Neutrophil (primary cell): ENCODE results near the gene RMDN3.

Experiments used
- H3K27ac ChIP-seq: fragments of 200-600 bp; sonication (generic); 2 replicates; pipeline ENCODE4 v1.5.1; 2016; ENCODE audit warnings: mild to moderate bottlenecking, moderate library complexity
- H3K27me3 ChIP-seq: fragments of 200-600 bp; sonication (generic); 2 replicates; pipeline ENCODE4 v1.6.0; 2016; ENCODE audit warnings: mild to moderate bottlenecking
- H3K36me3 ChIP-seq: fragments of 200-600 bp; sonication (generic); 2 replicates; pipeline ENCODE4 v1.5.1; 2017
- H3K4me1 ChIP-seq, 2 experiments: fragments of 200-600 bp in 1 of 2; sonication (generic) in 1 of 2; 1 replicate in 1 of 2; 2 replicates in 1 of 2; pipeline versions ENCODE4 v1.5.1 to v1.6.1; 2013 to 2016; ENCODE audit warnings: low read depth in 1 of 2, low read length in 1 of 2, mild to moderate bottlenecking in 1 of 2, moderate library complexity in 1 of 2; ENCODE audit not compliant: control insufficient read depth in 1 of 2, insufficient read depth in 1 of 2
- H3K4me3 ChIP-seq, 2 experiments: fragments of 200-600 bp in 1 of 2; sonication (generic) in 1 of 2; 1 replicate in 1 of 2; 2 replicates in 1 of 2; pipeline ENCODE4 v1.5.1; 2013 to 2016; ENCODE audit warnings: low read depth in 1 of 2, low read length in 1 of 2, mild to moderate bottlenecking in 1 of 2, moderate library complexity in 1 of 2
- H3K9me3 ChIP-seq: fragments of 200-600 bp; sonication (generic); 2 replicates; pipeline ENCODE4 v1.5.1; 2016
- TF ChIP-seq, protein P1 (sequence below): fragments of 200-600 bp; sonication (generic); IDR thresholded peaks from 2 replicates; pipeline ENCODE4 v1.5.1; 2016; ENCODE audit warnings: antibody characterized with exemption

RMDN3 gene

DNA sequence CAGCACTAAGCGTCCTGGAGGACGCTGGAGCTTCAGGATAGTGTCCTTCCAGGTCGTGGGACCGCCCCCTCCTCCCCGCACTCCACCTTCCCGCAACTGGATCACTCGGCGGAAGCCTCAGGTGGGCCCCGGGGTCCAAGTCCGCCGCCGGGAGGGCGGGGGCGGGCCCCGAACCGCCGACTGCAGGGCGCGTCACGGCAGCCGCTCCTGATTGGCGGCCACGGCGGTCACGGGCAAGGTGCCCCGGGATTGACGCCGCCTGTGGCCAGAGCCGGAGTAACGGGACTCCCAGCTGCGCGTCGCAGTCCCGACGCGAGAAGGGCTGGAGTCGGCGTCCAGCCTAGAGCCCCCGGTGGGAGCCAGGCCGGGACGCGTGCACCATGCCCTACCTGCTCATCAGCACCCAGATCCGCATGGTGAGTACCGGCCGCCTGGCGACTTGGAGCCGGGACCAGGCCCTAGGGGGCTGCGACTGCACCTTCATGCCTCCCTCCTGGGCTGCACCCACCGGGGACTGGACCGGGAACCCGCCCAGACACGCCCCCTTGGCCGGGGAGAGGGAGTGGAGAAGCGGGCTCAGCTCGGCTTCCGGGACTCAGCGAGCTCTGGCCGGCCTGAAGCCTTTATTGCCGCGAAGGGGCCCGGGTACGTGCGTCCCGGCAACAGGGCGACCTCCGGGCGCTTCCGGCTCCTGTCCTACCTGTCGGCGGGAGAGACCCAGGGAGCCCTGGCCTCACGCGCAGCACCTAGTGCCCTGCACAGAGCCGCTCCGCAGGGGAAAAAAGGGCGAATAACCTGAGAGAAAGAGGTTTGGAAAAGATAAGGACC, 9.0 kb upstream of the RMDN3 start, which contains the start of gene GCHFR:
GCHFR (plus strand) TSS at position 268 of the 828 bp plus-strand sequence; CDS start at position 381, 113 bp downstream.
- TF ChIP-seq, protein P1, sequence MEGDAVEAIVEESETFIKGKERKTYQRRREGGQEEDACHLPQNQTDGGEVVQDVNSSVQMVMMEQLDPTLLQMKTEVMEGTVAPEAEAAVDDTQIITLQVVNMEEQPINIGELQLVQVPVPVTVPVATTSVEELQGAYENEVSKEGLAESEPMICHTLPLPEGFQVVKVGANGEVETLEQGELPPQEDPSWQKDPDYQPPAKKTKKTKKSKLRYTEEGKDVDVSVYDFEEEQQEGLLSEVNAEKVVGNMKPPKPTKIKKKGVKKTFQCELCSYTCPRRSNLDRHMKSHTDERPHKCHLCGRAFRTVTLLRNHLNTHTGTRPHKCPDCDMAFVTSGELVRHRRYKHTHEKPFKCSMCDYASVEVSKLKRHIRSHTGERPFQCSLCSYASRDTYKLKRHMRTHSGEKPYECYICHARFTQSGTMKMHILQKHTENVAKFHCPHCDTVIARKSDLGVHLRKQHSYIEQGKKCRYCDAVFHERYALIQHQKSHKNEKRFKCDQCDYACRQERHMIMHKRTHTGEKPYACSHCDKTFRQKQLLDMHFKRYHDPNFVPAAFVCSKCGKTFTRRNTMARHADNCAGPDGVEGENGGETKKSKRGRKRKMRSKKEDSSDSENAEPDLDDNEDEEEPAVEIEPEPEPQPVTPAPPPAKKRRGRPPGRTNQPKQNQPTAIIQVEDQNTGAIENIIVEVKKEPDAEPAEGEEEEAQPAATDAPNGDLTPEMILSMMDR = peak; percentile 67
- Histone ChIP-seq H3K4me1 (peaks cover 30 to 35% of the 10 kb centered on the region in 2 experiments), H3K9me3 (no peaks in the 10 kb centered on the region), H3K27ac (peak within 1 kb of the TSS; percentile 45), H3K36me3 (peaks cover 15% of the 10 kb centered on the region), H3K27me3 (no peaks in the 10 kb centered on the region), H3K4me3 (peak within 1 kb of the TSS; percentile 80 to 90)

- Histone ChIP-seq H3K4me1 (peaks cover 23 to 28% of the 10 kb centered on the region in 2 experiments), H3K27ac (peak overlapping the region; percentile 45)
These were observed 8.1 kb upstream of the RMDN3 start for GRCh38 chr15:40762919-40763800.

DNA sequence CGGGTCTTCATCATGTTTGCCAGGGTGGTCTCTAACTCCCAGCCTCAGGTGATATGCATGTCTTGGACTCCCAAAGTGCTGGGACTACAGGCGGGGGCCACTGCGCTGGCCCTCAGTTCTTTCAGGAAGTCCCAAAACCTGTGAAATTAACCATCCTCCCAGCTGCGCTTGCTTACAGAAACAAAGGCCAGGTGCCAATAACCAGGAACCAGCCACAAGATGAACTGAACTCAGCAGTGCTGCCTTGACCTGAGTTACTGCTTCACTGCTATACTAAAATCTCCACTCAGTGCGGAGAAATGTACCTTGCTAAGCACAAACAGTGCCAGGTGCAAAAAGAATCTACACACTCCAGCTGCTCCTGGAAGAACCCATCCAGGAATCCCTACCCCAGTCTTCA, 4.9 kb upstream of the RMDN3 start:
- Histone ChIP-seq H3K4me1 (peaks cover 25 to 29% of the 10 kb centered on the region in 2 experiments), H3K27ac (no peak overlapping the region), H3K9me3 (no peaks in the 10 kb centered on the region), H3K36me3 (no peaks in the 10 kb centered on the region), H3K4me3 (no peak overlapping the region), H3K27me3 (no peaks in the 10 kb centered on the region)
- TF ChIP-seq, protein P1 = no peak

More at GRCh38 chr15:40762919-40763800, 8.1 kb upstream of the RMDN3 start:
- TF ChIP-seq, protein P1 = no peak
- Histone ChIP-seq H3K9me3 (no peaks in the 10 kb centered on the region), H3K36me3 (peaks cover 15% of the 10 kb centered on the region), H3K27me3 (no peaks in the 10 kb centered on the region), H3K4me3 (peak overlapping the region; percentile 80 to 90)

- Histone ChIP-seq H3K27ac (no peak overlapping the region), H3K4me3 (no peak overlapping the region), H3K4me1 (peaks cover 16% of the 10 kb centered on the region in 2 experiments), H3K27me3 (no peaks in the 10 kb centered on the region), H3K9me3 (no peaks in the 10 kb centered on the region), H3K36me3 (no peaks in the 10 kb centered on the region)
- TF ChIP-seq, protein P1 = no peak
These were observed 1.9 kb upstream of the RMDN3 start for GRCh38 chr15:40756938-40757337.

GRCh38 chr15:40755812-40756208, 756 bp upstream of the RMDN3 start:
- Histone ChIP-seq H3K27ac (peak overlapping the region; percentile 52), H3K4me1 (peaks cover 16% of the 10 kb centered on the region in 2 experiments), H3K4me3 (peak overlapping the region; percentile 68 to 82), H3K36me3 (peaks cover 8% of the 10 kb centered on the region), H3K27me3 (no peaks in the 10 kb centered on the region), H3K9me3 (no peaks in the 10 kb centered on the region)
- TF ChIP-seq, protein P1 = no peak
